Stimulated activated CD4-positive, alpha-beta T cell treated with anti-CD3 and anti-CD28 coated beads, Interleukin-1b, Interleukin-23, amount 100 ng/mL, for 1 hour (primary cell): Measurements from ENCODE around the gene CNNM4.
A peak's percentile ranks its signal among the peaks of the same experiment; 100 is the strongest.

Experiments used
- DNase-seq, 2 donors: peaks; one replicate each; pipeline ENCODE4 v3.0.0-alpha.2; 2020; ENCODE audit warnings: low read depth in 2 of 2

The CNNM4 gene

DNA sequence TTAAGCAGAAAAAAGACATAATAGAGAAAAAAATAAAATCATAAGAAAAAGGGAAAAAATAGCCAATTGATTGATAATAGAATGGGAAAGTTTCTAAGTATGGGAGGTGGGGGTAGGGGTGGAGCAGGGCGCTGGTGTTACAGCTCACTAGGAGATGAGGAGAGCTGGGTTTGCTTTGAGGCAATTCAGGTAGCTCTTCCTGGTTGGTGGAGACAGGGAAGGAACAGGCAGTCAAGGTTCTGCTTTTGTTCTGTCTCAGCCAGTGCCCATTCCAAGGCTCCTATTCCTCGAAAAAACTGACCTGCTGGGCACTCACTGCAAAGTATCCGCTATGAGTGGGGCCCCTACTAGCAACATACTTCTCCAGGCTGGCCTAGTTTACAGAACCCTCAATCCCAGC is 1.7 kb upstream of the CNNM4 start:
- DNase-seq = no peak

DNA sequence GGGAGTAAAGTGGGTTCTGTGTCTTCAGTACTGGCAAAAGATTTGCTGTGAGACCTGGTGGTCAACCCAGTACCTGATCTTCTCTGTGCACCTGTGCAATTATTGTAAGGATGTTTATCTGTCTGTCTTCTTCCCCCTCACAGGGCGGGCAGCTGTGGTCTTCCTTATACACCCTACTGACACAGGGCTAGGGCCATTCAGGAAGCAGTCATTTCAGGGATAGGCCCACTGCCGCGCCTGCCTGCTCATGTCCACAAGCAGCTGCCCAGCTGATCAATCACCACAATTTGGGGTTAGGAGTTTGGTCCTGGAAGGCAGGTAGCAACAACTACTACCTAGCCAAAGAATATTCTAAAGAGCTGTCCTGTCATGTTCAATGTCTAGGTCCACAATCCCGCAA is 1.2 kb upstream of the CNNM4 start:
- no peak for DNase-seq

DNA sequence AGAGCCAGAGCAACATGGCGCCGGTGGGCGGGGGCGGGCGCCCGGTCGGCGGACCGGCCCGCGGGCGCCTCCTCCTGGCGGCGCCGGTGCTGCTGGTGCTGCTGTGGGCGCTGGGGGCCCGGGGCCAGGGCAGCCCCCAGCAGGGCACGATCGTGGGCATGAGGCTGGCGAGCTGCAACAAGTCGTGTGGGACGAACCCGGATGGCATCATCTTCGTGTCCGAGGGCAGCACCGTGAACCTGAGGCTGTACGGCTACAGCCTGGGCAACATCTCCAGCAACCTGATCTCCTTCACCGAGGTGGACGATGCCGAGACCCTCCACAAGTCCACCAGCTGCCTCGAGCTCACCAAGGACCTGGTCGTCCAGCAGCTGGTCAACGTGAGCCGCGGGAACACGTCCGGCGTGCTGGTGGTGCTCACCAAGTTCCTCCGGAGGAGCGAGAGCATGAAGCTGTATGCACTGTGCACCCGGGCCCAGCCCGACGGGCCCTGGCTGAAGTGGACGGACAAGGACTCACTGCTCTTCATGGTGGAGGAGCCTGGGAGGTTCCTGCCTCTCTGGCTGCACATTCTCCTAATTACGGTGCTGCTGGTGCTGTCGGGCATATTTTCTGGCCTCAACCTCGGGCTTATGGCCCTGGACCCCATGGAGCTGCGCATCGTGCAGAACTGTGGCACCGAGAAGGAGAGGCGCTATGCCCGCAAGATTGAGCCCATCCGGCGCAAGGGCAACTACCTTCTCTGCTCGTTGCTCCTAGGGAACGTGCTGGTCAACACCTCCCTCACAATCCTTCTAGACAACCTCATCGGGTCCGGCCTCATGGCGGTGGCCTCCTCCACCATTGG is 507 bp downstream of the CNNM4 start:
- DNase-seq = no peak

DNA sequence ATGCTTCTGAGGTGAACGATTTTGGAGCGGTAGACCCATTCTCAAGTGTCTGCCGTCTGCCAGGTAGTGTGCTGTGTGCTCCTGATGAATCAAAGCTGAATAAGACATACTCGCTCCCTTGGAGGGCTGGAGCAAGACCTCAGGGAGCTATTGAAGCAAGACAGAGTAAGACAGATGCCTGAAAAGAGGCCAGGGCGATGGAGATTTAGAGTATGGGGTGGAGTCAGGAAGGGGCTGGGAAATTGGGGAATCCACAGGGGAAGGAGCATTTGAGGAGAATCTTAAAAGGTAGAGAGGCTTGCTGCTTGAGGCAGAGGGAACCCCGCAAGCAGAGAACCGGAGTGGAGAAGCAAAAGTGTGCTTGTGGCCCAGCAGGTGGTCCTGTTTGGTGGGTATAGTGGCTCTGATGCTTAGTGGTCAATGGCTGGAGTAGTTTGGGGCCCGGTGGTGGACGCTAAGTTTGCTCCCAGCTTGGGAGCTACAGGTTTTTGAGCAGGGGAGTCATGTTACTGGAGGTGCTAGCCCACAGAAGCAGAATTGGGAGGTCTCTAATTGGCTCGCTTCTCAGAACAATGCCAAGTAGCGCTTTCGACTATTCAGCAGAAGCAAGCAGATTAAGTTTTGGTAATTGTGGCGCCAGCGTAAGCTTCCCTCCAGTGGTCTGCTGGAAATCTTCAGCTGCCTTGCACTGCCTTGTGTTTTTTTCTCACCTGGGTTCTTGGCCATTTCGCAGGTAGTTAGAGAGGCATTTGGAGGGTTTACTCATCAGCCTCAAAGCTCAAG is 2.0 kb downstream of the CNNM4 start:
- no peak for DNase-seq

DNA sequence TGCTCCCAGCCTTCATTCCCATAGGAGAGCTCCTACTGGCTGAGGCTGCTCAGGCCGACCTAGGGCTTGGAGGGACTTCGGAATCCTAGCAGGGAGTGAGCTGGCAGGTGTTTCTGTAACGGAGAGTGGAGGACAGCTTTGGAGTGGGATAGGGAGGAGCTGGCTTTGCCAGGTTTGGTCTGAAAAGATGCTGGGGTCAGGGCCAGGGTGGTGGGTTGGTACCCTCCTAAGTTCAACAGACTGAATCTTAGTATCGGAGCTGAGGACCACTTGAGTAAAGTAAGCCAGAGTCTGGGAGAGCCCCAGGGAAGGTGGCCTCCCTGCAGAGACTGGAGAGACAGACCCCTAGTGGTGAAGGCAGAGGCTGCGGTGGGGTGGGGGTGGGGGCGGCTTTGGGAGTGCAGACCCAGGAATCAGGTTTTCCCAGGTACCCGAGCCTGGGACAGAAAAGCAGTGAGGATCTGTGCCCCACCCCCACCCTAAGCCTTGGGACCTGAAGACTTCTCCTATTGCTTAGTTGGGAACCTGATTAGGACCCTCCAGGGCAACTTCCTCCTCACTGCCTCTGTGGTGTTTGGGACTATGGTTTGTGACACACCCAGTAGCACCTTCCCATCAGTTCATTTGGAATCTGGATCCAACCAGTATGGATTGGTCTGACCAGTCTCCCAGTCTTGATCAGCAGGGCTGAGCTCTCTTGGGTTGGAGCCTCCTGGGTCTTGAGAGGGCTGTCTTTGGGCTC is 3.0 kb downstream of the CNNM4 start:
- no peak for DNase-seq

DNA sequence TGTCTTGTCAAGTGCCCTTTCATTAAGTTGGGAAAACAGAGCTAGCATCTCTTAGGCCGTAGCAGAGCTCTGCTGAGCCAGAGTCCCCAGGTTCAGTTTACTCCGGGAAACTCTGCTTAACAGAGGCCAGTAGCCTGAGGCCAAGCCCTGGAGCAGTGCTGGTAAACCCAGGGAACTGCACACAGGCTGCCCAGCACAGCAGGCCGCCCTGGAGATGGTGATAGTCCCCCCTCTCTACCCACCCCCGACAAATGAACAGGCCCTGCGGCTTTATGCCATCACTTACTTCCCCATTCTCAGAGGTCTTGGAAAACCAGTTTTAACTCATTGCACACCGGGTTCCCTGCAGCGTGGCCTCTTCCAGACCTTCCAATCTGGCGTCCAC is 3.5 kb downstream of the CNNM4 start:
- no peak for DNase-seq

DNA sequence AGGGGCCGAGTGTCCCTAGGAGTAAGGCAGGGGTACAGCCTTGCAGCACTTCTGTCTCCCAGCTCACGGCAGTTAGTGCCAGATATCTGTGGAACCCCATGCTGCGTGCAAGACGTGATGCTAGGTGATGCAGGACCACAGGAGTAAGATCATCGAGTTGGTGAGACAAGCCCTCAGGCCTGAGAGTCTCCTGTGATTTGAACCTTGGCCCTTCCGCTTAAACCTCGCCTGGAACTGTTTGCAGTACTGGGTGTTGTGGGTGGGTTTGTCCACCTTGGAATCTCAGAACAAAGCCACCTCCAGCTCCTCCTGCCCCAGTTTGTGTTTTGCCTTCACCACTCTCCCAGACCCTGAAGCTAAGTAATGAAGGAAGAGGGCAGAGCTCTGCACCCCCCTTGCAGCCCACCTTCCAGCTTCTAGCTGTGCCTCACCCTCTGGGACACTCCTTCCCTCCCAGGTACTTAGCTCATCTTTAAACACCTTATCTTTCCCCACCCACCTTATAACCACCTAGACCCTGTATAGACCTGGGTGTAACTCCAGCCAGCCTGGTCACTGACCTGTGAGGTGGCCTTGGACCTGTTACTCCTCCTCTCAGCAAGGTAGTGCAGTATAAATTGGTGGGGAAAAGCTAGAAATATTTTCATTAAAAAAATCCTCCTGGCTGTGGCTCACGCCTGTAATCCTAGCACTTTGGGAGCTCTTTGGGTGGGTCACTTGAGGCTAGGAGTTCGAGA is 6.6 kb downstream of the CNNM4 start:
- no peak for DNase-seq

DNA sequence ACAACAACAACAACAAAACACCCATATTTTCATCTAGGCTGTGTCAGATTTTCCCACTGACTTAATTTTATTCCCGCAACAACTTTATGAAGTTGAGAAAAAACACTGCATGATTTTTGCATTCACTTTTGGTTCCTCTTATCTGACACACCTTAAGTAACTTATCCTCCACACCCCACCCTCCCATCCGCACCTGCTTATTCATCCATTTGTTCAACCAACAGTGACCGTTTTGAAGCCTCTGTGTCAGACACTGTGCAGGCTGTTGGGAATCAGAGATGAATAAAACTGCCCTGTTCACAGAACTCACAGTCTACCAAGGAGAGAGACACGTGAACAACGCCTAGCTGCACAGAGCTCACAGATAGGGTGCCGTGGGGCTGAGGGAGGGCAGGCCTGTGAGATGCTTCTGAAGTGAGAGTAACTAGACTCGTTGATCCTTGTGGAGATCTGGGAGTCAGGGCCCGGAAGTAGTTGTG is 7.4 kb downstream of the CNNM4 start:
- no peak for DNase-seq

DNA sequence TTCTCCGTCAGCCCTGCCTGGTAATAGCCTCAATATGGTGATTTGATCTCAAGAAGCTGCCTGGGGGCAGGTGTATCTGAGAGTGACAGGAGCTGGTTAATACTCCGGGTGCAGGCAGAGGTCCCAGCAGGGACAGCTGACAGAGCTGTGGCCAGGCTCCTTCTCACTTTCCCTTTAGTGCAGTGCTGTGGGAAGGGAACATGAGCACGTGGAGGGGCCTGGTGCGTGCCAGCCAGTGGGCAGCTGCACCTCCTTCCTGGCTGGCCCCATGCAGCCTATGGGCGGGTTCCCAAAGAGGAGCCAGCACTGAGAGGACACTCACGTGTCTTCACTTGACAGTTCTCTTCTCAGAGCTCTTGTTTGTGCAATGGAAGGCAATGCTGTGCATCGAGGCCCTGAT is 9.1 kb downstream of the CNNM4 start:
- DNase-seq = no peak

DNA sequence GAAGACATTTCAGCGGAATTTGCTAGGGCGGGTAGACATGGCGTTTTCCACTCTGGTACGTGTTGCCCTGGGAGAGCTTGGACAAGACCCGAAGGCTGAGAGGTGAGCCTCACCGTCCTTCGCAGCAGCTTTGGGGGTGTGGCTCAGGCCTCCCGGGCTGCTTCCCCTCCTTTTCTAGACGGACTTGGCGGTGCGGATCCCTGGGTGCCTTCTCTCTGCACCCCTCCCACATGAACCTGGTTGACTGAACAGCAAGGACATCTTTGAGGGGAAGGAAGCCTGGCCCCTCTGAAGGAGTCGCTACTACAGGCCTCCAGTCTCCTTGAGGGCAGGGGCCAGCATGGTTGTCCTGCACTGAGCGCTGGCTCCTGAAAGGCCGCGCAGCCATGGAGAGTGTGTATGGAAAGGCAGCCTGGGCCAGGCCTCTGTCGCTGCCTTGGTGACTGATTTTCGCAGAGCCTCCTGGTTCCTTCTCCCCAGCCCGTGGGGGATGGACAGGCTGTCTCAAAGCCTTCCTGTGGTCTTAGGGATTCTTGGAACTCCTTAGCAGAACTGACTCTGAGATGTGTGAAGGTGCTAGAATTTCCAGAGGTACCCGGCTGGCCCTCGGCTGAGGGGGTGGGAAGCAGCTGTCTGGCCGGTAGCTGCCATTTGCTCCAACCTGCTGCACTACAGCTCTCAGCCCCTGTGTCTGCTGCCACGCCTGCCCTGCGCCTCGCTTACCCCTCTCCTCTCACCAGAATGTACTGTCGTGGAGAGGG is 9.9 kb downstream of the CNNM4 start:
- DNase-seq = no peak

DNA sequence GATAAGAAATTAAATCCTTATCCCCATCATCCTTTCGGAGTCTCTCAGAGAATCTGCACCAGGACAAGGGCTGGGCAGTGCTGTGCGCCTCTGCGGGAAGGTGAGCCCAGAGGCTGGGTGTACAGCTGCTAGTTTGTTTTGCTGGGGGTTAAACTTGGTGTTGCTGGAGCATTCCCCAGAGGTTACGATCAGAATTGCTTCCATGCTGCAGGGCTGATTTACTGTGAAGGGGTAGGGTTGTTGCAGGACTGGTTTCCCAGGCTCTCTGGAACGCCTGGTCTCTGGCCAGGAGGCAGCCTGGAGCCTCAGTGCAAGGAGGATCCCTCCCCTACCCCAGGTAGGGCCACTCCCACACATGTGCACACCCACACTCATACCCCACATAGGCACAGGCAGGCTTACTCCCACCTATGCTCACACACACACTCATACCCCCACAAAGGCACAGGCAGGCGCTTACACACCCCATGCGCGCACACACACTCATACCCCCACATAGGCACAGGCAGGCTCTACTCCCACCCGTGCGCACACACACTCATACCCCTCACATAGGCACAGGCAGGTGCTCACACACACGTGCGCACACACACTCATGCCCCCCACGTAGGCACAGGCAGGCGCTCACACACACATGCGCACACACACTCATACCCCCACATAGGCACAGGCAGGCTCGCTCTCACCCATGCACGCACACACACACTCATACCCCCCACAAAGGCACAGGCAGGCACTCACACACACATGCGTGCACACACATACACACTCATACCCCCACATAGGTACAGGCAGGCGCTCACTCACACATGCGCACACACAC is 11.3 kb downstream of the CNNM4 start:
- no peak for DNase-seq

DNA sequence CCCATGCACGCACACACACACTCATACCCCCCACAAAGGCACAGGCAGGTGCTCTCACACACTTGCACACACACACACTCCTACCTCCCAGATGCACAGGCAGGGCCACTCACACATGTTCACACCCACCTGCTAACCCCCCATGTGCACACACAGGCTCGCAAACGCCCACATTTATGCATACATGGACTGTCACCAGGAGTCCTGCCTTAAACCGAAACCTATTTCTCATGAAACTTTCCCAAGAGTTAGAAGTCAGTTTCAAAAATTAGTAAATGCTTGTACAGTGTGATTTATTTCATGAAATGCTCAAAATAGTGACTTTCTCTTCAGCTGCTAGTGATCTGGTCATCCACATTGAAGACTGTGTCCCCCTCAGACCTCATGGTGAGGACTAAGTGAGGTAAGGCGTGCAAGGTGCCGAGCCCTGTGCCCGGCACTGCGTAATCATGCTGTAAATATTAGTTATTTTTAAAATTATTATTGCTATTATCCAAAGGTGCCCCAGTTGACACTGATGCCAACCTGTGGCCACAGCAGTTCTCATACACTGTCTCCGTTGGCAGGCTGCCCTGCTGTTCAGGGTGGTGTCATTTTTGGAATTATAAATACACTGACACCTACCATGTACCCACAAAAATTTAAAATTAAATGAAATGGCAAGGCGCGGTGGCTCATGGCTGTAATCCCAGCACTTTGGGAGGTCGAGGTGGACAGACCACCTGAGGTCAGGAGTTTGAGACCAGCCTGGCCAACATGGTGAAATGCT is 12.4 kb downstream of the CNNM4 start:
- DNase-seq = no peak

DNA sequence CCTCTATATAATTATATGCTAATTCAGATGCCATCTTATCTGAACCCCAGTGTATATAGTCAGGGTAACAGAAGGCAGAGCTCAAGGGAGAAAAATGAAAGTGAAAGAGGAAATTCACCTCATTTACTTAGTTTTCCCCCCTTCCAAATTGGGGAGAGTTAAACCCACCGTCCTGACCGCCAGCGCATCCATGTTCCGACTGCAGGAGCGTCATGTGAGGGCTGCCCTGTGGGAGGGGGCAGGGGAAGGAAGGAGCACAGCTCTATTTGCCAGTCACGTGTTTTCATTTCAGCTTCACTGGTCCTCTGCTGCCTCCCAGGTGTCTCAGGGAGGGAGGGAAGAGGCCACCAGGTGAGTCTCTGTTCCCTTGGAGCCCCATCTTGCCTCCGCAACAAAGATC is 13.2 kb downstream of the CNNM4 start:
- DNase-seq = peak in 1 of 2 donors; percentile 5

DNA sequence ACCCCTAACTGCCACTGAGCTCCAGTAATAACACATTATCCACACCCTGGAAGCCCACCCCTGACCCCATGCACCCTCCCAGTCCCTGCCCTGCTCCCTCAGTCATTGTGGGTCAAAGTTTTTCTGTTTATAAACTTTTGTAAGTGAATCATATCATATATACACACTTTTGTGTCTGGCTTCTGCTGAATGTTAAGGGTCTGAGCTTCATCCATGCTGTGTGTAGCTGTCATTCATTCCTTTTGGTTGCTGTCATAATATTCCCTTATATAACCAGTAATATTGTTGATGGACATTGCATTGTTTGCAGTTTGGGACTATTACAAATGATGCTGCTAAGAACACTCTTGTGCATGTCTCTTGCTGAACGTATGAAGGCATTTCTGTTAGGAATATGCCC is 14.5 kb downstream of the CNNM4 start:
- DNase-seq = no peak

DNA sequence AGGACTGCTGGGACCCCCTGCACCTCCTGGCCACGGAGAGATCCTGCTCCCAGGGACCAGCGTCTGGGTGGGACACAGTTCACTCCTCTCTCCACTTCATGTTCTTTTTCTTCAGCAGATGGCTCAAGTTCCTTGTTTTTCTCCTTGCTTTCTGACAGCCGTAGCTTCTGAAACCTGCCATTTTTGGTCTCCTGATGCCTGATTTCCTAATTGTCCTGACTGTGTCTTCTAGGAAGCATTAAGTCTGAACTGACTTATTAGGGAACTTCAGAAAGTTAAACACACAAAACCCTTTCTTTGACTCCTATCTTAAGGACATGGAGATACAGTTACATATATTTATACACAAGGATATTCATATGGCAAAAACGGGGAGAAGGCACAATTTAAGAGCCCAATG is 22.7 kb downstream of the CNNM4 start:
- no peak for DNase-seq

DNA sequence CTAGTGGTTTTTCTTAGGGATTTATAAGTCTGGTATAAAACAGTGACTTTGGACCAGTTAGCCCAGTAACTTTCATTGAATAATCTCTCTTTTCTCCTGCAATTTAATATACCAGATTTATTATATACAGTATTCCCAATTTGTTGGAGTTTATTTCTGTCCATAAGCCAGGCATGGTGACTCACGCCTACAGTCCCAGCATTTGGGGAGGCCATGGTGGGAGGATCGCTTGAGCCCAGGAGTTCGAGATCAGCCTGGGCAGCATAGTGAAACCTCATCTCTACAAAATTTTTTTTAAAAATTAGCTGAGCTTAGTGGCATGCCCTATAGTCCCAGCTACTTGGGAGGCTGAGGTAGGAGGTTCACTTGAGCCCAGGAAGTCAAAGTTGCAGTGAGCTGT is 26.7 kb downstream of the CNNM4 start:
- DNase-seq = no peak

DNA sequence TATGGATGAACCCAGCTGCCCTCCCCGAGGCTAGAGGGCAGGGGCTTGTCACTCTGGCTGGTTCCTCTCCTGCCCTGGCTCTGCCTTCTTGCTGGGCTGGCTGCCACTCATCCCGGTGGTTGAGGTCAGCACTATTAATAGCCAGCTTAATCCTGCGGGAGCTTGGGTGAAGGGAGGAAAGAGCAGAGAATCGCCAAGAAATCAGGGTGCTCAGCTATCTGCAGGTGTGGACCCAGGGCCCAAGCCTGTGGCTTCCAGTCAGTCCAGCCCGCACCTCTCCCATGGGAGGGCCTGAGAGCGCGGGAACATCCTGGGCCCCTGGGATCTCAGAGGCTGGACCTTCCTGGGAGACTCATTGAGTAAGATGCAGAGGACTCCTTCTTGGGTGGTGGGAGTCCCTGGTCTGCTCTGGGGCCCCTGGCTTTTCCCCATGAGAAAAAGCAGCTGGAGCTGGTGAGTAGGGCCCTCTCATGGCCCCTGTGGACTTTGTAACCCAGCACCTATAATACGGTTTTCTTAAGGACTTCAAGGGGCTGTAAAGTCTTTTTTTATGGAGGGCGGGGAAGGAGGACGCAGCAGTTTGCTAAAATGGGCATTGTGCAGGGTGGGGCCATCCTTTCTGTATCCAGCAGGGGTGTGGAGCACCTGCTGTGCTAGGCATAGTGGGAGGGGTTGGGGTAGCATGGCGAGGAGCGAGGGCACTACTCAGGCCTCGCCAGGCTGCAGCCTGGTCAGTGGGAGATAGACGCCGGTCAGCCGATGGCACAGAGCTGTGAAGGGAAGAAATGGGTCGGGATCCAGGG is 27.9 kb downstream of the CNNM4 start:
- DNase-seq = no peak

DNA sequence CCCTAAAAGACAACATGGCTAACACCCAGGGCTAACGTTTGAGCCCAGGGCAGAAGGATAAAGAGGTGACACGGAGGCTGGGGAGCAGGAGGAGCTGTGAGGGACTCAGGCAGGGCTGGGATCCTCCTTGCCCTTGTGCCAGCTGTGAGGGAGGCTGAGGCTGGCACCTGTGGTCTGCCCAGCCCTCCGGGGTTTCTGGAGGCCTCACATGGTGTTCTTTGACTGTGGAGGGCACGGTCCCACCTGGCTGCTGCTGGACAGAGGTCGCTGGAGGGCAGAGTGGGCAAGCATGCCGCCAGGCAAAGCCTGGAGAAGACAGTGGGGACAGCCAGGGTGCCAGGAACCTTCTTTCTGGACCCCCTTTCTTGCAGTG is 28.5 kb downstream of the CNNM4 start:
- no peak for DNase-seq
